Measurements from ENCODE around the gene ENTPD2. TPM values are rescaled to one million over a fixed set of nuclear protein-coding genes. Genes with fewer than 3 reads are reported as not detected.

Gene ENTPD2
- 10 to 100 TPM in 1 of 2 donors, 1 to 10 TPM in 1; 9.8 to 10.9 TPM for total RNA-seq

GRCh38 chr9:137053944-137054931, at the start of gene ENTPD2:
TSS of gene ENTPD2 (minus strand) at chr9:137054061. CDS start at chr9:137053997, 64 bp downstream.
- peak; percentile 82 for DNase-seq (ENCODE audit: low spot score)

DNA sequence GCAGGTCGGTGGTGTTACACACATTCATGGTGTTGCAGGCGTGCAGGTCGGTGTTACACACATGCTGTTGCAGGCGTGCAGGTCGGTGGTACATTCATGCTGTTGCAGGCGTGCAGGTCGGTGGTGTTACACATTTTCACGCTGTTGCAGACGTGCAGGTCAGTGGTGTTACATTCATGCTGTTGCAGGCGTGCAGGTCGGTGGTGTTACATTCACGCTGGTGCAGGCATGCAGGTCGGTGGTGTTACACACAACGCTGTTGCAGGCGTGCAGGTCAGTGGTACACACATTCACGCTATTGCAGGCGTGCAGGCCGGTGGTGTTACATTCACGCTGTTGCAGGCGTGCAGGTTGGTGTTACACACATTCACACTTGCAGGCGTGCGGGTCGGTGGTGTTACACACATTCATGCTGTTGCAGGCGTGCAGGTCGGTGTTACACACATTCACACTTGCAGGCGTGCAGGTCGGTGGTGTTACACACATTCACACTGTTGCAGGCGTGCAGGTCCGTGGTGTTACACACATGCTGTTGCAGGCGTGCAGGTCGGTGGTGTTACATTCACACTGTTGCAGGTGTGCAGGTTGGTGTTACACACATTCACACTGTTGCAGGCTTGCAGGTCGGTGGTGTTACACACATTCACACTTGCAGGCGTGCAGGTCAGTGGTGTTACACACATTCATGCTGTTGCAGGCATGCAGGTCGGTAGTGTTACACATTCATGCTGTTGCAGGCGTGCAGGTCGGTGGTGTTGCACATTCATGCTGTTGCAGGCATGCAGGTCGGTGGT, 49.5 kb upstream of the ENTPD2 start:
- Histone ChIP-seq H3K36me3 (peaks cover 6 to 16% of the 10 kb centered on the region in 2 donors), H3K9me3 (no peaks in the 10 kb centered on the region), H3K27me3 (replicated peaks; ENCODE audit: insufficient read depth) (no peaks in the 10 kb centered on the region), H3K27ac (no peak overlapping the region), H3K4me1 (replicated peaks) (no peaks in the 10 kb centered on the region), H3K4me3 (no peak overlapping the region)
- WGBS = 93% methylated on average over 37 of the region's 37 CpGs
- intact Hi-C loops (cut with DNase I) = no loop called here
- no peak for DNase-seq (ENCODE audit: low spot score)
- no peak for TF ChIP-seq POLR2A (IDR thresholded peaks at IDR 0.05)
- TF ChIP-seq POLR2AphosphoS5 (IDR thresholded peaks at IDR 0.05) = no peak
- TF ChIP-seq CTCF (IDR thresholded peaks at IDR 0.05) = no peak

More at GRCh38 chr9:137053944-137054931, at the start of gene ENTPD2:
- Histone ChIP-seq H3K36me3 (no peaks in the 10 kb centered on the region), H3K27me3 (replicated peaks; ENCODE audit: insufficient read depth) (no peaks in the 10 kb centered on the region), H3K27ac (peak within 1 kb of the TSS; percentile 43 to 76), H3K9me3 (no peaks in the 10 kb centered on the region), H3K4me1 (replicated peaks) (peaks cover 36% of the 10 kb centered on the region), H3K4me3 (peak within 1 kb of the TSS; percentile 43 to 58)
- 51% methylated on average over 32 of the region's 90 CpGs for WGBS
- TF ChIP-seq CTCF (IDR thresholded peaks at IDR 0.05) (no peak), POLR2A (IDR thresholded peaks at IDR 0.05) (peak; percentile 43), POLR2AphosphoS5 (IDR thresholded peaks at IDR 0.05) (peak; percentile 39)
- intact Hi-C loops (cut with DNase I) = no loop called here

DNA sequence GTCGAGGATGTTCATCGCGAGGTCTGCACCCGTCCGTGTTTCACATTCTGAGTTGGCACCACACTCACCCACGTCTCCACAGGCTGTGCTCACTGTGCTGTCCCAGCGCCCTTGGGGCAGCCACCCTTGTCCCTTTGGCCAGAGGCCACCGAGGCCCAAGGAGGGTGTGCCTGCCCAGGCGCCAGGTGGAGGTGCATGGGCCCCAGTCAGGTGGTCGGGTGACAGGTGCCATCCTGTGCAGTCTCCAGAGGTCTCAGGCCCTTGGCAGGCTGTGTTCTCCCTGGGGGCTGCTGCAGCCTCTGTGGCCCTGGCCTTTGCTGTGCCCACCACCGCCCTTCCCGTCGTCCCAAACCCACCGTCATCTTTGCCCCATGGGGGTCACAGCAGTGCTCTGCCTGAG, 45.4 kb upstream of the ENTPD2 start:
- H3K4me3 ChIP-seq = no peak overlapping the region
- WGBS = 86% methylated on average over 14 of the region's 14 CpGs
- no peak for DNase-seq (ENCODE audit: low spot score)
- no peak overlapping the region for H3K27ac ChIP-seq
- intact Hi-C loops (cut with DNase I) = no loop called here
- no peaks in the 10 kb centered on the region for H3K9me3 ChIP-seq
- no peaks in the 10 kb centered on the region for H3K27me3 ChIP-seq (replicated peaks; ENCODE audit: insufficient read depth)
- TF ChIP-seq POLR2A (IDR thresholded peaks at IDR 0.05) (no peak), POLR2AphosphoS5 (IDR thresholded peaks at IDR 0.05) (no peak), CTCF (IDR thresholded peaks at IDR 0.05) (no peak)
- H3K36me3 ChIP-seq = peaks cover 0 to 11% of the 10 kb centered on the region in 2 donors
- H3K4me1 ChIP-seq (replicated peaks) = no peaks in the 10 kb centered on the region

DNA sequence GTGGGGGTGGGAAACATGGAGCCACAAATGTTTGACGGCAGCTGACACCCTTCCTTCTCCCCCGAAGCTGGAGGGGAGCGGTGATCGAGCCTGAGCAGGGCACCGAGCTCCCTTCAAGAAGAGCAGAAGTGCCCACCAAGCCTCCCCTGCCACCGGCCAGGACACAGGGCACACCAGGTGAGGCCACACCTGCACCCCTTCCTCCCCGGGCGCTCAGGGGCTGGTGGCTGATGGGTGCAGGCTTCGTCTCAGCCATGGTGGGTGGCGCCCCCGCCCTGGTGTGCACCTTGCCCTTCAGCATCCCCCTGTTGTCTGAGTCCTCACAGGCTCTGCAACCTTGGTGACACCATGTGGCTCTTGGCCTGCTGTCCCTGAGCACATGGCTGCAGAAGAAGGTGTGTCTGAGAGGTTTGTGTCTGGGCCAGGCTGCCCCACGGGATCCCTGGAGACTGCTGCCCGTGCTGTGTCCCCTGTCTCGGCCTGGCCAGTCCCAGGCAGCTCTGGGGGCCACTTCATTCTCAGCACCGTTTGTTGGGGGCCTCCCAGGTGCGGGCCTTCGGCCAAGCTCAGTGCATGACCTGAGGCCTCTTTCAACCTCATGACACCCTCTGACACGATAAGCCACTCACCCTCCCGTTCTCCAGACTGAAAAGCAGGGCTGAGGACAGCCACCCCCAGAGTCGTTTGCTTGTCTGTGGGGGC, 44.1 kb upstream of the ENTPD2 start:
- intact Hi-C loops (cut with DNase I) = no loop called here
- Histone ChIP-seq H3K36me3 (peaks cover 0 to 11% of the 10 kb centered on the region in 2 donors), H3K4me1 (replicated peaks) (no peaks in the 10 kb centered on the region), H3K27me3 (replicated peaks; ENCODE audit: insufficient read depth) (no peaks in the 10 kb centered on the region), H3K4me3 (no peak overlapping the region), H3K27ac (no peak overlapping the region), H3K9me3 (no peaks in the 10 kb centered on the region)
- no peak for DNase-seq (ENCODE audit: low spot score)
- TF ChIP-seq CTCF (IDR thresholded peaks at IDR 0.05) (no peak), POLR2AphosphoS5 (IDR thresholded peaks at IDR 0.05) (no peak)
- 92% methylated on average over 20 of the region's 20 CpGs for WGBS
